Liver (tissue), 9 donors: ENCODE measurements around the gene SMIM13. TPM values are rescaled to one million over a fixed set of nuclear protein-coding genes. Genes with fewer than 3 reads are reported as not detected.

Experiments used
- DNase-seq: peaks from one replicate; pipeline ENCODE4 v3.0.0-alpha.2; 2017; ENCODE audit warnings: low spot score
- H3K27ac ChIP-seq, 2 donors: one replicate each; pipeline ENCODE4 v1.7.0; 2013; ENCODE audit warnings: inconsistent platforms in 2 of 2, low read length in 2 of 2, control low read depth in 1 of 2, low read depth in 1 of 2, mild to moderate bottlenecking in 1 of 2
- H3K27me3 ChIP-seq, 4 donors: one replicate each; pipeline versions ENCODE4 v1.6.1 to v1.7.0; 2013; ENCODE audit warnings: low read length in 3 of 4, inconsistent platforms in 1 of 4, mild to moderate bottlenecking in 1 of 4, moderate library complexity in 1 of 4; ENCODE audit not compliant: control insufficient read depth in 4 of 4, insufficient read depth in 4 of 4
- H3K36me3 ChIP-seq, 4 donors: one replicate each; pipeline versions ENCODE4 v1.6.1 to v1.7.0; 2013; ENCODE audit warnings: low read length in 3 of 4, mild to moderate bottlenecking in 3 of 4, low read depth in 1 of 4, moderate library complexity in 1 of 4; ENCODE audit not compliant: control insufficient read depth in 4 of 4, insufficient read depth in 3 of 4
- H3K4me1 ChIP-seq, 4 donors: one replicate each; pipeline versions ENCODE4 v1.6.1 to v1.7.0; 2013; ENCODE audit warnings: low read length in 3 of 4, mild to moderate bottlenecking in 3 of 4, moderate library complexity in 1 of 4; ENCODE audit not compliant: control insufficient read depth in 4 of 4, insufficient read depth in 4 of 4
- H3K4me3 ChIP-seq, 3 donors: one replicate each; pipeline versions ENCODE4 v1.6.1 to v1.7.0; 2013; ENCODE audit warnings: low read length in 3 of 3, control low read depth in 1 of 3, low read depth in 1 of 3, mild to moderate bottlenecking in 1 of 3
- H3K9ac ChIP-seq, 2 donors: one replicate each; pipeline ENCODE4 v1.7.0; 2013; ENCODE audit warnings: low read length in 2 of 2, mild to moderate bottlenecking in 2 of 2, moderate library complexity in 2 of 2, control low read depth in 1 of 2, low read depth in 1 of 2
- H3K9me3 ChIP-seq, 4 donors: one replicate each; pipeline versions ENCODE4 v1.6.1 to v1.7.0; 2013; ENCODE audit warnings: low read length in 3 of 4; ENCODE audit not compliant: control insufficient read depth in 4 of 4
- EGR1 ChIP-seq, 2 donors: IDR thresholded peaks; 2 replicates each; pipeline ENCODE4 v1.6.1; 2016 to 2018; ENCODE audit warnings: antibody characterized with exemption in 2 of 2, low read depth in 2 of 2
- FOXA2 ChIP-seq: IDR thresholded peaks from 2 replicates; pipeline ENCODE4 v1.6.1; 2016; ENCODE audit warnings: antibody characterized with exemption
- GABPA ChIP-seq, 2 donors: IDR thresholded peaks in 1 of 2; conservative IDR thresholded peaks in 1 of 2; 2 replicates each; pipeline ENCODE4 v1.6.1; 2016; ENCODE audit warnings: antibody characterized with exemption in 2 of 2, mild to moderate bottlenecking in 1 of 2, moderate library complexity in 1 of 2
- HNF4G ChIP-seq: IDR thresholded peaks from 2 replicates; pipeline ENCODE4 v1.6.1; 2016; ENCODE audit warnings: antibody characterized with exemption
- JUND ChIP-seq, 2 donors: IDR thresholded peaks; 2 replicates each; pipeline ENCODE4 v1.6.1; 2016; ENCODE audit warnings: antibody characterized with exemption in 2 of 2
- NR2F2 ChIP-seq: IDR thresholded peaks from 2 replicates; pipeline ENCODE4 v1.6.1; 2016; ENCODE audit warnings: antibody characterized with exemption
- RAD21 ChIP-seq, 2 donors: IDR thresholded peaks; 2 replicates each; pipeline ENCODE4 v1.6.1; 2016; ENCODE audit warnings: antibody characterized with exemption in 2 of 2, mild to moderate bottlenecking in 2 of 2
- RXRA ChIP-seq, 2 donors: IDR thresholded peaks; 2 replicates each; pipeline ENCODE4 v1.6.1; 2017 to 2018; ENCODE audit warnings: antibody characterized with exemption in 2 of 2, mild to moderate bottlenecking in 1 of 2
- SP1 ChIP-seq: IDR thresholded peaks from 2 replicates; pipeline ENCODE4 v1.6.1; 2018; ENCODE audit warnings: antibody characterized with exemption, mild to moderate bottlenecking
- TAF1 ChIP-seq: conservative IDR thresholded peaks from 2 replicates; pipeline ENCODE4 v1.6.1; 2016; ENCODE audit warnings: antibody characterized with exemption, mild to moderate bottlenecking
- WGBS: extraction: QIAGEN DNeasy Blood & Tissue Kit; methylation state at CpG from one replicate; pipeline ENCODE4 v1.1.7; 2013; 5-methylcytosine and 5-hydroxymethylcytosine counted together
- polyA plus RNA-seq, 2 donors: library from polyadenylated mRNA; stranded (reverse) in 1 of 2; unstranded in 1 of 2; fragments of 200-250 nt in 1 of 2; fragments of >200 nt in 1 of 2; fragmentation: Nextera tagmentation in 1 of 2; extraction: Ambion mirVana in 1 of 2; gene quantifications; one replicate each; pipeline versions ENCODE4 v1.2.1 to v1.2.3, GENCODE V29; 2013 to 2015
- total RNA-seq, 2 donors: library from RNA; depleted of rRNA; stranded (reverse); fragments of >200 nt; gene quantifications; one replicate each; pipeline ENCODE4 v1.2.3, GENCODE V29; 2014
- TF ChIP-seq, protein P1 (sequence below): IDR thresholded peaks from 2 replicates; pipeline ENCODE4 v1.6.1; 2016; ENCODE audit warnings: antibody characterized with exemption
- TF ChIP-seq, protein P2 (sequence below): IDR thresholded peaks from 2 replicates; pipeline ENCODE4 v1.6.1; 2016; ENCODE audit warnings: antibody characterized with exemption, mild to moderate bottlenecking
- TF ChIP-seq, protein P3 (sequence below): IDR thresholded peaks from 2 replicates; pipeline ENCODE4 v1.6.1; 2016; ENCODE audit warnings: antibody characterized with exemption
- TF ChIP-seq, protein P4 (sequence below): fragments of 150-350 bp; IDR thresholded peaks from 2 replicates; pipeline ENCODE4 v1.5.1; 2017; ENCODE audit warnings: improper control_type of control experiment, low read depth, low read length; ENCODE audit not compliant: missing input control
- donor health status: healthy.
- donor health status: healthy.
- donor health status: healthy.
- donor health status: healthy.
- donor health status: healthy.

SMIM13 gene
- total and polyA plus RNA-seq, 4 donors: 2.8 to 9.0 (median 5.8) TPM

DNA sequence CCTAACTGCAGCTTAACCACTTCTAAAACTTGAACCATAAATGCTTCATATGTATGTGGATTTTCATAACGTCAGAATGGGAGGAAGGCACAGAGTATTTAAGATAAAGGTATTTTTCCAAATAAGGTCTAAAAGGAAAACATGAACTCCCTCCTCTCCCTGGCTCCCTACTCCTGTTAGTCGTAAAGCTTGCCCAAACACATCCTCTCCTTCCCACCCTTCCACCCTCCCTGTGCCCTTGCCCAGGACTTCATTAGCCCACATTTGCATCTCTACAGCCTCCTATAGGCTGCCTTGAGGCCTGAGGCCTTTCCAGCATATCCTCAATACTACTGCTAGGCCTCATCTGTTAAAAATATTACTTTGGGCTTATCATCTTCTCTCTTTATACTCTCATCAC is 17.1 kb upstream of the SMIM13 start:
- DNase-seq: no peak
- Histone ChIP-seq H3K27me3 (no peaks in the 10 kb centered on the region), H3K27ac (no peak overlapping the region)

DNA sequence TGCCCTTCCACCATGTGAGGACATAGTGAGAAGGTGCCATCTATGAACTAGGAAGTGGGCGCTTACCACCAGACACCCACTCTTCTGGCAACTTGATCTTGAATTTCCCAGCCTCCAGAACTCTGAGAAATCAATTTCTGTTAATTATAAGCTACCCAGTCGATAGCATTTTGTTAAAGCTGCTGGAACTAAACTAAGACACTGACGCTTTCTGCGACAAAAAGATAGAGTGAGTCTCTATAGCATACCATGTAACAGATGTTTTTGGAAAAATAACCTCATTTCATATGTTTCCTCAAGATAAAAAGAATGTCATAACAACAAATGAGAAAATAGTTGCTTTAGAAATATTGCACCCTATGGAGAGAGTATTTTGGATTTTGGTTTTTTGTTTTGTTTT is 15.4 kb upstream of the SMIM13 start:
- Histone ChIP-seq H3K9me3 (no peaks in the 10 kb centered on the region), H3K9ac (no peak overlapping the region), H3K4me1 (no peaks in the 10 kb centered on the region), H3K27ac (no peak overlapping the region), H3K27me3 (no peaks in the 10 kb centered on the region), H3K4me3 (no peak overlapping the region), H3K36me3 (no peaks in the 10 kb centered on the region)
- DNase-seq: no peak
- 42% methylated on average over 4 of the region's 4 CpGs for WGBS
- TF ChIP-seq HNF4G: no peak
- TF ChIP-seq RAD21 (IDR thresholded peaks at IDR 0.05): no peak
- TF ChIP-seq NR2F2: no peak
- TF ChIP-seq JUND (IDR thresholded peaks at IDR 0.05): no peak
- TF ChIP-seq FOXA2: no peak
- TF ChIP-seq, protein P1, sequence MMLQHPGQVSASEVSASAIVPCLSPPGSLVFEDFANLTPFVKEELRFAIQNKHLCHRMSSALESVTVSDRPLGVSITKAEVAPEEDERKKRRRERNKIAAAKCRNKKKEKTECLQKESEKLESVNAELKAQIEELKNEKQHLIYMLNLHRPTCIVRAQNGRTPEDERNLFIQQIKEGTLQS: no peak
- no peak for TF ChIP-seq GABPA (IDR thresholded peaks at IDR 0.05 in 1 of 2, conservative IDR thresholded peaks at IDR 0.05 in 1 of 2)
- TF ChIP-seq, protein P2, sequence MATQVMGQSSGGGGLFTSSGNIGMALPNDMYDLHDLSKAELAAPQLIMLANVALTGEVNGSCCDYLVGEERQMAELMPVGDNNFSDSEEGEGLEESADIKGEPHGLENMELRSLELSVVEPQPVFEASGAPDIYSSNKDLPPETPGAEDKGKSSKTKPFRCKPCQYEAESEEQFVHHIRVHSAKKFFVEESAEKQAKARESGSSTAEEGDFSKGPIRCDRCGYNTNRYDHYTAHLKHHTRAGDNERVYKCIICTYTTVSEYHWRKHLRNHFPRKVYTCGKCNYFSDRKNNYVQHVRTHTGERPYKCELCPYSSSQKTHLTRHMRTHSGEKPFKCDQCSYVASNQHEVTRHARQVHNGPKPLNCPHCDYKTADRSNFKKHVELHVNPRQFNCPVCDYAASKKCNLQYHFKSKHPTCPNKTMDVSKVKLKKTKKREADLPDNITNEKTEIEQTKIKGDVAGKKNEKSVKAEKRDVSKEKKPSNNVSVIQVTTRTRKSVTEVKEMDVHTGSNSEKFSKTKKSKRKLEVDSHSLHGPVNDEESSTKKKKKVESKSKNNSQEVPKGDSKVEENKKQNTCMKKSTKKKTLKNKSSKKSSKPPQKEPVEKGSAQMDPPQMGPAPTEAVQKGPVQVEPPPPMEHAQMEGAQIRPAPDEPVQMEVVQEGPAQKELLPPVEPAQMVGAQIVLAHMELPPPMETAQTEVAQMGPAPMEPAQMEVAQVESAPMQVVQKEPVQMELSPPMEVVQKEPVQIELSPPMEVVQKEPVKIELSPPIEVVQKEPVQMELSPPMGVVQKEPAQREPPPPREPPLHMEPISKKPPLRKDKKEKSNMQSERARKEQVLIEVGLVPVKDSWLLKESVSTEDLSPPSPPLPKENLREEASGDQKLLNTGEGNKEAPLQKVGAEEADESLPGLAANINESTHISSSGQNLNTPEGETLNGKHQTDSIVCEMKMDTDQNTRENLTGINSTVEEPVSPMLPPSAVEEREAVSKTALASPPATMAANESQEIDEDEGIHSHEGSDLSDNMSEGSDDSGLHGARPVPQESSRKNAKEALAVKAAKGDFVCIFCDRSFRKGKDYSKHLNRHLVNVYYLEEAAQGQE: no peak
- TF ChIP-seq EGR1 (IDR thresholded peaks at IDR 0.05; ENCODE audit: low read depth in 2 of 2): no peak

More for the DNA sequence above, 17.1 kb upstream of the SMIM13 start:
- Histone ChIP-seq H3K4me1 (no peaks in the 10 kb centered on the region), H3K36me3 (no peaks in the 10 kb centered on the region), H3K9ac (no peak overlapping the region), H3K4me3 (no peak overlapping the region), H3K9me3 (no peaks in the 10 kb centered on the region)
- 84% methylated on average over 2 of the region's 2 CpGs for WGBS
- TF ChIP-seq, protein P3, sequence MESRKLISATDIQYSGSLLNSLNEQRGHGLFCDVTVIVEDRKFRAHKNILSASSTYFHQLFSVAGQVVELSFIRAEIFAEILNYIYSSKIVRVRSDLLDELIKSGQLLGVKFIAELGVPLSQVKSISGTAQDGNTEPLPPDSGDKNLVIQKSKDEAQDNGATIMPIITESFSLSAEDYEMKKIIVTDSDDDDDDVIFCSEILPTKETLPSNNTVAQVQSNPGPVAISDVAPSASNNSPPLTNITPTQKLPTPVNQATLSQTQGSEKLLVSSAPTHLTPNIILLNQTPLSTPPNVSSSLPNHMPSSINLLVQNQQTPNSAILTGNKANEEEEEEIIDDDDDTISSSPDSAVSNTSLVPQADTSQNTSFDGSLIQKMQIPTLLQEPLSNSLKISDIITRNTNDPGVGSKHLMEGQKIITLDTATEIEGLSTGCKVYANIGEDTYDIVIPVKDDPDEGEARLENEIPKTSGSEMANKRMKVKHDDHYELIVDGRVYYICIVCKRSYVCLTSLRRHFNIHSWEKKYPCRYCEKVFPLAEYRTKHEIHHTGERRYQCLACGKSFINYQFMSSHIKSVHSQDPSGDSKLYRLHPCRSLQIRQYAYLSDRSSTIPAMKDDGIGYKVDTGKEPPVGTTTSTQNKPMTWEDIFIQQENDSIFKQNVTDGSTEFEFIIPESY: no peak
- TF ChIP-seq, protein P4, sequence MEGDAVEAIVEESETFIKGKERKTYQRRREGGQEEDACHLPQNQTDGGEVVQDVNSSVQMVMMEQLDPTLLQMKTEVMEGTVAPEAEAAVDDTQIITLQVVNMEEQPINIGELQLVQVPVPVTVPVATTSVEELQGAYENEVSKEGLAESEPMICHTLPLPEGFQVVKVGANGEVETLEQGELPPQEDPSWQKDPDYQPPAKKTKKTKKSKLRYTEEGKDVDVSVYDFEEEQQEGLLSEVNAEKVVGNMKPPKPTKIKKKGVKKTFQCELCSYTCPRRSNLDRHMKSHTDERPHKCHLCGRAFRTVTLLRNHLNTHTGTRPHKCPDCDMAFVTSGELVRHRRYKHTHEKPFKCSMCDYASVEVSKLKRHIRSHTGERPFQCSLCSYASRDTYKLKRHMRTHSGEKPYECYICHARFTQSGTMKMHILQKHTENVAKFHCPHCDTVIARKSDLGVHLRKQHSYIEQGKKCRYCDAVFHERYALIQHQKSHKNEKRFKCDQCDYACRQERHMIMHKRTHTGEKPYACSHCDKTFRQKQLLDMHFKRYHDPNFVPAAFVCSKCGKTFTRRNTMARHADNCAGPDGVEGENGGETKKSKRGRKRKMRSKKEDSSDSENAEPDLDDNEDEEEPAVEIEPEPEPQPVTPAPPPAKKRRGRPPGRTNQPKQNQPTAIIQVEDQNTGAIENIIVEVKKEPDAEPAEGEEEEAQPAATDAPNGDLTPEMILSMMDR: no peak
- TF ChIP-seq FOXA2 (no peak), SP1 (no peak), TAF1 (no peak), EGR1 (IDR thresholded peaks at IDR 0.05; ENCODE audit: low read depth in 2 of 2) (no peak), NR2F2 (no peak), GABPA (IDR thresholded peaks at IDR 0.05 in 1 of 2, conservative IDR thresholded peaks at IDR 0.05 in 1 of 2) (no peak), RXRA (IDR thresholded peaks at IDR 0.05) (no peak), RAD21 (IDR thresholded peaks at IDR 0.05) (no peak), HNF4G (no peak)
- TF ChIP-seq, protein P1: no peak
